HL-60 (cell line): ENCODE results near the gene ABCG4.
"Not testable (repeated sequence)": the region's sequence is repeated elsewhere in the genome, so short reads cannot be mapped to it uniquely, and the experiment has no call there.

Experiments used
- DNase-seq, 2 experiments: peaks; one replicate each; pipeline ENCODE4 v3.0.0-alpha.2; 2010 to 2020; ENCODE audit warnings: low read depth in 1 of 2, low spot score in 1 of 2
- H3K27ac ChIP-seq: fragments of 250-450 bp; sonication (Bioruptor Pico); replicated peaks from 2 replicates; pipeline ENCODE4 v1.5.1; 2020; ENCODE audit warnings: mild to moderate bottlenecking, moderate library complexity
- H3K27me3 ChIP-seq: fragments of 250-450 bp; sonication (Bioruptor Pico); 2 replicates; pipeline ENCODE4 v1.5.1; 2021; ENCODE audit warnings: mild to moderate bottlenecking, moderate library complexity; ENCODE audit not compliant: insufficient read depth, poor library complexity, severe bottlenecking
- H3K4me3 ChIP-seq: replicated peaks from 2 replicates; pipeline ENCODE4 v1.5.1; 2011; ENCODE audit warnings: mild to moderate bottlenecking, control low read depth, low read length; ENCODE audit not compliant: insufficient read depth
- CTCF ChIP-seq: IDR thresholded peaks from one replicate; pipeline ENCODE4 v1.5.1; 2011; ENCODE audit warnings: low read length, control low read depth, inconsistent platforms; ENCODE audit not compliant: insufficient read depth
- GABPA ChIP-seq: IDR thresholded peaks from 2 replicates; pipeline ENCODE4 v1.6.1; 2012; ENCODE audit warnings: low read depth
- POLR2AphosphoS5 ChIP-seq: IDR thresholded peaks from 2 replicates; pipeline ENCODE4 v1.6.1; 2012; ENCODE audit warnings: low read depth
- REST ChIP-seq: IDR thresholded peaks from 2 replicates; pipeline ENCODE4 v1.6.1; 2012; ENCODE audit warnings: low read depth; ENCODE audit not compliant: insufficient replicate concordance
- SPI1 ChIP-seq: IDR thresholded peaks from 2 replicates; pipeline ENCODE4 v1.6.1; 2012; ENCODE audit warnings: low read depth, mild to moderate bottlenecking, borderline replicate concordance

ABCG4 gene

DNA sequence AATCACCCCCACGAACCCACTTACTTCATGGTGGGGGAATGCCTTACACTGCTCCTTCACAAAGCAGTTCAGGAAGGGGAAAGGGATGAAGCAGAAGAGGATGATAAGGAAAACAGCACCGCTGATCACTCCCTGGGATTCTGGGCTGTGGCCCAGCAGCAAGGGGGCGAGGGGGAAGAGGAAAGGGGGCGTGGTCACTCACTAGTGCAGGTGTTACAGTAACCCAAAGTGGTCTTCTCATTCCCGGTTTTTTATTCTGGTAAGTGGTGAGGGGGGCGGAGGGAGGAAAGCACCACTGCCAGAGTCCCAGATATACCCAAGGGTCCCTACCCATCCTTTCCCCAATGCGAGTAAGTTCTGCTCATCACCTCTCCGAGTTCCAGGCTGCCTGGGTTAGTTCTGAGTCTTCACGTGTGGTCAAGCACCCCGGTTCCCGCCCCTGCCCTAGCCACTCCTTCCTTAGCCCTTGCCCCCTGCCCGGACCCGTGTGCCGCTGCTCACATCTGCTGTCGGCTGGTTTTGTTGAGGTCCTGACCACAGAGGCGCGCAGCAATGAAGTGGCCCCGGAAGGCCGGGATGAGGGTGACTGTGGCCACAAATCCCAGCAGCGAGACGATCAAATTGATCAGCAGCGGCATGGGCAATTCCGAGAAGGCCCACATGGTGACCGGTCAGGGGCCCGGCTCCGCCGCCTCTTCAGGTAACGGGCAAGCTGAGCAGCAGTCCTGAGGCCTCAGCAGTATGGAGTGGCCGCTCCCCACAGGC lies 47.7 kb upstream of the ABCG4 start:
- H3K27ac ChIP-seq: peak overlapping the region; percentile 96
- DNase-seq: no peak
- no peak for TF ChIP-seq POLR2AphosphoS5
- TF ChIP-seq GABPA: no peak
- TF ChIP-seq SPI1: no peak
- no peak for TF ChIP-seq CTCF
- TF ChIP-seq REST: no peak

GRCh38 chr11:119101759-119102423 lies 47.0 kb upstream of the ABCG4 start, which contains the start of gene DPAGT1:
TSS of gene DPAGT1 (minus strand) at chr11:119101853. CDS start at chr11:119101655, 198 bp downstream.
- H3K27me3 ChIP-seq: no peaks in the 10 kb centered on the region
- H3K27ac ChIP-seq: peak within 1 kb of the TSS; percentile 96
- TF ChIP-seq SPI1 (0 out of 2 replicates have a peak, but pooled peaks have one; percentile 27), REST (no peak), GABPA (peak; percentile 91), POLR2AphosphoS5 (0 out of 2 replicates have a peak, but pooled peaks have one; percentile 39), CTCF (no peak)
- peak within 1 kb of the TSS; percentile 93 for H3K4me3 ChIP-seq
- peak; percentile 86 to 96 for DNase-seq

More for the DNA sequence above, 47.7 kb upstream of the ABCG4 start:
- Histone ChIP-seq H3K4me3 (peak overlapping the region; percentile 93), H3K27me3 (no peaks in the 10 kb centered on the region)

GRCh38 chr11:119103161-119103664 lies 45.6 kb upstream of the ABCG4 start:
- DNase-seq, H3K27me3 ChIP-seq: not testable (repeated sequence)
- peak; percentile 70; the same call in 1 of the 2 replicates for TF ChIP-seq SPI1
- Histone ChIP-seq H3K27ac (peak overlapping the region; percentile 96), H3K4me3 (peak overlapping the region; percentile 93; the same call in 1 of the 2 replicates)

GRCh38 chr11:119103793-119104192 lies 45.1 kb upstream of the ABCG4 start:
- H3K4me3 ChIP-seq: no peak overlapping the region
- H3K27ac ChIP-seq: no peak overlapping the region
- peak in 1 of 2 experiments; percentile 59 for DNase-seq
- no peaks in the 10 kb centered on the region for H3K27me3 ChIP-seq
- no peak for TF ChIP-seq CTCF
- no peak for TF ChIP-seq POLR2AphosphoS5
- no peak for TF ChIP-seq REST
